GM12878 (cell line): ENCODE results near the gene DOC2B. TPM values are rescaled to one million over a fixed set of nuclear protein-coding genes. Genes with fewer than 3 reads are reported as not detected.

Source experiments
- ATAC-seq: fragments of 200-7000 bp; cut with Tn5 transposase; 3 replicates; pipeline ENCODE4 v1.9.1; 2020; ENCODE audit warnings: mild to moderate bottlenecking, moderate library complexity
- BruUV-seq: library from RNA; stranded (reverse); fragments of 400-500 nt; replicated peaks from 2 replicates; lab custom pipeline; 2021; lab: Mats Ljungman, UMichigan
- CTCF ChIA-PET: fragments of 300-600 bp; sonication (Branson Sonifier 250); formaldehyde crosslinking; extraction: SDS; loops from one replicate; lab custom pipeline; 2021; ENCODE audit warnings: inconsistent platforms; lab: Yijun Ruan, JAX
- POLR2A ChIA-PET: fragments of 350-600 bp; formaldehyde crosslinking; extraction: SDS; loops from one replicate; lab custom pipeline; 2021; ENCODE audit warnings: inconsistent platforms; lab: Charles Lee
- RAD21 ChIA-PET: fragments of 300-600 bp; sonication (Branson Sonifier 250); formaldehyde crosslinking; loops from one replicate; lab custom pipeline; 2023; ENCODE audit warnings: antibody characterized with exemption; ENCODE audit not compliant: unreplicated experiment; lab: Charles Lee
- SMC1A ChIA-PET: fragments of 300-600 bp; sonication (Branson Sonifier 250); formaldehyde crosslinking; loops from one replicate; lab custom pipeline; 2023; ENCODE audit not compliant: unreplicated experiment, uncharacterized antibody; lab: Charles Lee
- DNase-seq: peaks from one replicate; pipeline ENCODE4 v3.0.0-alpha.2; 2011; ENCODE audit warnings: low read depth, low spot score
- FAIRE-seq: peaks from 3 replicates; lab custom pipeline; 2011; peaks lifted over from hg19 to GRCh38; lab: Jason Lieb, UNC
- H2AFZ ChIP-seq: 2 replicates; pipeline ENCODE4 v1.6.0; 2011; ENCODE audit warnings: low read depth, low read length, control low read depth; ENCODE audit not compliant: control insufficient read depth
- H3K27ac ChIP-seq: 2 replicates; pipeline ENCODE4 v1.5.1; 2011; ENCODE audit warnings: control low read depth; ENCODE audit not compliant: control insufficient read depth, insufficient read depth
- H3K27me3 ChIP-seq, 2 experiments: replicated peaks in 1 of 2; 2 replicates each; pipeline versions ENCODE4 v1.6.0 to v1.6.1; 2011; ENCODE audit warnings: low read length in 1 of 2; ENCODE audit not compliant: control insufficient read depth in 2 of 2, insufficient read depth in 2 of 2
- H3K36me3 ChIP-seq, 2 experiments: 2 replicates each; pipeline ENCODE4 v1.5.1; 2011; ENCODE audit warnings: low read length in 1 of 2; ENCODE audit not compliant: control insufficient read depth in 2 of 2, insufficient read depth in 2 of 2
- H3K4me1 ChIP-seq: 2 replicates; pipeline ENCODE4 v1.6.1; 2011; ENCODE audit warnings: mild to moderate bottlenecking, low read length, moderate library complexity, mixed read lengths; ENCODE audit not compliant: control insufficient read depth, insufficient read depth
- H3K4me2 ChIP-seq: 2 replicates; pipeline ENCODE4 v1.6.0; 2011; ENCODE audit warnings: control low read depth; ENCODE audit not compliant: control insufficient read depth, insufficient read depth
- H3K4me3 ChIP-seq: fragments of 200-600 bp; sonication (generic); 2 replicates; pipeline ENCODE4 v1.5.1; 2016
- H3K79me2 ChIP-seq: 2 replicates; pipeline ENCODE4 v1.6.0; 2011; ENCODE audit warnings: low read length; ENCODE audit not compliant: control insufficient read depth, insufficient read depth
- H3K9ac ChIP-seq: 2 replicates; pipeline ENCODE4 v1.8.0; 2011; ENCODE audit warnings: low read length, control low read depth, mixed read lengths; ENCODE audit not compliant: control insufficient read depth, insufficient read depth
- H3K9me3 ChIP-seq: replicated peaks from 3 replicates; pipeline ENCODE4 v1.5.1; 2011; ENCODE audit warnings: mild to moderate bottlenecking, low read length; ENCODE audit not compliant: control insufficient read depth, insufficient read depth
- H4K20me1 ChIP-seq: 2 replicates; pipeline ENCODE4 v1.6.0; 2011; ENCODE audit not compliant: control insufficient read depth, insufficient read depth
- BACH1 ChIP-seq: fragments of 450-650 bp; IDR thresholded peaks from 2 replicates; pipeline ENCODE4 v1.6.1; 2017; ENCODE audit warnings: mild to moderate bottlenecking, borderline replicate concordance
- BRCA1 ChIP-seq: IDR thresholded peaks from 2 replicates; pipeline ENCODE4 v1.6.1; 2011; ENCODE audit warnings: low read depth, low read length, improper control_type of control experiment
- CREM ChIP-seq: IDR thresholded peaks from 2 replicates; pipeline ENCODE4 v1.6.1; 2014; ENCODE audit warnings: antibody characterized with exemption, low read depth
- E2F4 ChIP-seq: IDR thresholded peaks from 2 replicates; pipeline ENCODE4 v1.6.1; 2012; ENCODE audit warnings: low read depth, low read length, improper control_type of control experiment
- HSF1 ChIP-seq: fragments of 150-350 bp; IDR thresholded peaks from 2 replicates; pipeline ENCODE4 v1.6.1; 2014; ENCODE audit warnings: mild to moderate bottlenecking, low read depth, low read length
- JUNB ChIP-seq: IDR thresholded peaks from 2 replicates; pipeline ENCODE4 v1.6.1; 2016; ENCODE audit warnings: antibody characterized with exemption, mild to moderate bottlenecking
- POLR2AphosphoS5 ChIP-seq: IDR thresholded peaks from 2 replicates; pipeline ENCODE4 v1.6.1; 2011; ENCODE audit warnings: mild to moderate bottlenecking, low read length, inconsistent platforms
- RB1 ChIP-seq: fragments of 450-650 bp; formaldehyde crosslinking; IDR thresholded peaks from 2 replicates; pipeline ENCODE4 v1.6.1; 2017; ENCODE audit warnings: mild to moderate bottlenecking, borderline replicate concordance
- SIN3A ChIP-seq: IDR thresholded peaks from 2 replicates; pipeline ENCODE4 v1.6.1; 2012; ENCODE audit warnings: low read depth, low read length, improper control_type of control experiment
- SMAD1 ChIP-seq: fragments of 450-650 bp; IDR thresholded peaks from 2 replicates; pipeline ENCODE4 v1.6.1; 2018; ENCODE audit warnings: mild to moderate bottlenecking, low read depth; ENCODE audit not compliant: partially characterized antibody
- TBL1XR1 ChIP-seq: IDR thresholded peaks from 2 replicates; pipeline ENCODE4 v1.6.1; 2012; ENCODE audit warnings: low read depth, low read length, improper control_type of control experiment
- ZNF274 ChIP-seq: IDR thresholded peaks from one replicate; pipeline ENCODE4 v1.8.0; 2011; ENCODE audit not compliant: insufficient read length, insufficient read depth
- ZNF622 ChIP-seq: fragments of 450-650 bp; IDR thresholded peaks from 2 replicates; pipeline ENCODE4 v1.6.1; 2017; ENCODE audit warnings: mild to moderate bottlenecking, inconsistent platforms
- WGBS: methylation state at CpG from one replicate; pipeline ENCODE4 v1.1.6; 2016; ENCODE audit warnings: low lambda C conversion rate; ENCODE audit not compliant: insufficient replicate concordance, insufficient coverage; ENCODE audit errors: missing lambda C conversion rate; 5-methylcytosine and 5-hydroxymethylcytosine counted together
- in situ Hi-C: fragments of 300-500 bp; cut with MboI; formaldehyde crosslinking; loops from 9 replicates; pipeline ENCODE4 v1.14.3; 2018; ENCODE audit warnings: mixed read lengths
- intact Hi-C: fragments of 100-400 bp; cut with micrococcal nuclease; formaldehyde crosslinking; loops from one replicate; pipeline ENCODE4 v1.14.2; 2022; ENCODE audit not compliant: unreplicated experiment
- polyA plus RNA-seq, 11 experiments: library from polyadenylated mRNA; depleted of rRNA in 4 of 11; unstranded in 6 of 11; stranded (reverse) in 5 of 11; fragments of >200 nt; fragmentation: Nextera tagmentation in 4 of 11; fragmentation: Illumina TruSeq in 1 of 11; extraction: Ambion mirVana in 4 of 11; extraction: Trizol in 1 of 11; gene quantifications; 1 replicate in 1 of 11; 2 replicates in 10 of 11; pipeline versions ENCODE4 v1.2.1 to v1.2.3, GENCODE V29; 2011 to 2016; ENCODE audit warnings: inconsistent platforms in 2 of 11, missing spikeins in 2 of 11, low read depth in 1 of 11
- total RNA-seq, 4 experiments: library from RNA; depleted of rRNA in 3 of 4; stranded (reverse); fragments of >200 nt in 3 of 4; fragmentation: Illumina TruSeq in 1 of 4; extraction: Trizol in 1 of 4; gene quantifications; 2 replicates each; pipeline versions ENCODE4 v1.2.1 to v1.2.3, GENCODE V29; 2013 to 2021
- TF ChIP-seq, protein P1 (sequence below): fragments of 450-650 bp; IDR thresholded peaks from 2 replicates; pipeline ENCODE4 v1.6.1; 2017; ENCODE audit warnings: mild to moderate bottlenecking, moderate library complexity
- TF ChIP-seq, protein P2 (sequence below): fragments of 450-650 bp; IDR thresholded peaks from 2 replicates; pipeline ENCODE4 v1.6.1; 2017; ENCODE audit warnings: low read depth, mild to moderate bottlenecking, moderate library complexity
- TF ChIP-seq, protein P3 (sequence below): IDR thresholded peaks from 2 replicates; pipeline ENCODE4 v1.6.1; 2011; ENCODE audit warnings: low read depth, mild to moderate bottlenecking, low read length, moderate library complexity, borderline replicate concordance; ENCODE audit errors: extremely low read depth

Gene DOC2B
- total and polyA plus RNA-seq, 10 of the 15 experiments (the other 5 are each of a cell fraction or from before 2014, with no cell fraction given), result not detected

DNA sequence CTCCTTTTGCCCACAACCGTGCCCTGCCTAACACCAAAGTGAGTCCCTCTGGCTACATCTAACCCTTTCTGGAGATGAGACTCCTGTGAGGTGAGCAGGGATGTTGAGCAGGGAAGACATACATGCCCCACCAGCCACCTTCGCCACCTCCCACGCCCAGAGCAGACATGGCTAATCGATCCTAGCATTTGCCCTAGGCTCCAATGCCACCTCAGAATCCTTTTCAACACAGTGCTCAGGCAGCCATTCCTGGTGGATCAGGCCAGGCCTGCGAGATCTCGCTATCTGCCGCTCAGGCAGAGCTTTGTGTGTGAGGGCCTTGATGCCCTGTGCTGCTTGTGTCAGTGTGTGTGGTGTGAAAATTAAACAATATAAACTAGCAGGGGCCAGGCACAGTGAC, 23.1 kb downstream of the DOC2B start (continued):
- no peak for TF ChIP-seq SIN3A
- TF ChIP-seq, protein P1, sequence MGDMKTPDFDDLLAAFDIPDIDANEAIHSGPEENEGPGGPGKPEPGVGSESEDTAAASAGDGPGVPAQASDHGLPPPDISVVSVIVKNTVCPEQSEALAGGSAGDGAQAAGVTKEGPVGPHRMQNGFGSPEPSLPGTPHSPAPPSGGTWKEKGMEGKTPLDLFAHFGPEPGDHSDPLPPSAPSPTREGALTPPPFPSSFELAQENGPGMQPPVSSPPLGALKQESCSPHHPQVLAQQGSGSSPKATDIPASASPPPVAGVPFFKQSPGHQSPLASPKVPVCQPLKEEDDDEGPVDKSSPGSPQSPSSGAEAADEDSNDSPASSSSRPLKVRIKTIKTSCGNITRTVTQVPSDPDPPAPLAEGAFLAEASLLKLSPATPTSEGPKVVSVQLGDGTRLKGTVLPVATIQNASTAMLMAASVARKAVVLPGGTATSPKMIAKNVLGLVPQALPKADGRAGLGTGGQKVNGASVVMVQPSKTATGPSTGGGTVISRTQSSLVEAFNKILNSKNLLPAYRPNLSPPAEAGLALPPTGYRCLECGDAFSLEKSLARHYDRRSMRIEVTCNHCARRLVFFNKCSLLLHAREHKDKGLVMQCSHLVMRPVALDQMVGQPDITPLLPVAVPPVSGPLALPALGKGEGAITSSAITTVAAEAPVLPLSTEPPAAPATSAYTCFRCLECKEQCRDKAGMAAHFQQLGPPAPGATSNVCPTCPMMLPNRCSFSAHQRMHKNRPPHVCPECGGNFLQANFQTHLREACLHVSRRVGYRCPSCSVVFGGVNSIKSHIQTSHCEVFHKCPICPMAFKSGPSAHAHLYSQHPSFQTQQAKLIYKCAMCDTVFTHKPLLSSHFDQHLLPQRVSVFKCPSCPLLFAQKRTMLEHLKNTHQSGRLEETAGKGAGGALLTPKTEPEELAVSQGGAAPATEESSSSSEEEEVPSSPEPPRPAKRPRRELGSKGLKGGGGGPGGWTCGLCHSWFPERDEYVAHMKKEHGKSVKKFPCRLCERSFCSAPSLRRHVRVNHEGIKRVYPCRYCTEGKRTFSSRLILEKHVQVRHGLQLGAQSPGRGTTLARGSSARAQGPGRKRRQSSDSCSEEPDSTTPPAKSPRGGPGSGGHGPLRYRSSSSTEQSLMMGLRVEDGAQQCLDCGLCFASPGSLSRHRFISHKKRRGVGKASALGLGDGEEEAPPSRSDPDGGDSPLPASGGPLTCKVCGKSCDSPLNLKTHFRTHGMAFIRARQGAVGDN, result no peak

DNA sequence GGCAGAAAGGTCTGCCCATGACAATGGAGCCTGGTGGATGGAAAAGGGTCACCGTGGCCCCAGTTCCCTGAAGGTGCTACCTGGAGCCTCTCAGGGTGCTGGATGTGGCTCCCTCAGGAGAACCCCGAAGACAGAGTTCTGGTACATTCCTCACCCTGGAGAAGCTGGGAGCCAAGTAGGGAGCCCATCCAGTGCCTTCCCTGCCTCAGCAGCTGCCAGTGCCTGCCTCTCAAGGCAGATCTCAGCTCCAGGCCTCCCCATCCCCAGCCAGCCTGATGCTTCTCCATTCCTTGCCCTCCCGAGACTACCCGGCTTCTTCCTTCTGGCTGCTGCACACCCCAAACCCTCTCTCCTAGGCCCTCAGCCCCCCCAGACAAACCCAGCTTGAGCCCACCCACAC, 23.5 kb downstream of the DOC2B start:
- Histone ChIP-seq H3K9me3 (no peaks in the 10 kb centered on the region), H3K9ac (no peak overlapping the region), H3K36me3 (no peaks in the 10 kb centered on the region), H3K27ac (no peak overlapping the region), H3K4me3 (no peak overlapping the region), H3K4me2 (no peak overlapping the region), H2AFZ (no peak overlapping the region), H4K20me1 (no peaks in the 10 kb centered on the region), H3K27me3 (no peaks in the 10 kb centered on the region), H3K4me1 (no peaks in the 10 kb centered on the region), H3K79me2 (no peaks in the 10 kb centered on the region)
- no peak for DNase-seq
- no peak for FAIRE-seq
- no TSS peak for BruUV-seq
- in situ Hi-C loops, result no loop called here
- ChIA-PET POLR2A (no interaction called here), SMC1A (no interaction called here), RAD21 (no interaction called here), CTCF (no interaction called here)
- ATAC-seq, result no peak
- no peak for TF ChIP-seq BRCA1
- no peak for TF ChIP-seq E2F4
- no peak for TF ChIP-seq HSF1
- no peak for TF ChIP-seq CREM
- TF ChIP-seq, protein P2, sequence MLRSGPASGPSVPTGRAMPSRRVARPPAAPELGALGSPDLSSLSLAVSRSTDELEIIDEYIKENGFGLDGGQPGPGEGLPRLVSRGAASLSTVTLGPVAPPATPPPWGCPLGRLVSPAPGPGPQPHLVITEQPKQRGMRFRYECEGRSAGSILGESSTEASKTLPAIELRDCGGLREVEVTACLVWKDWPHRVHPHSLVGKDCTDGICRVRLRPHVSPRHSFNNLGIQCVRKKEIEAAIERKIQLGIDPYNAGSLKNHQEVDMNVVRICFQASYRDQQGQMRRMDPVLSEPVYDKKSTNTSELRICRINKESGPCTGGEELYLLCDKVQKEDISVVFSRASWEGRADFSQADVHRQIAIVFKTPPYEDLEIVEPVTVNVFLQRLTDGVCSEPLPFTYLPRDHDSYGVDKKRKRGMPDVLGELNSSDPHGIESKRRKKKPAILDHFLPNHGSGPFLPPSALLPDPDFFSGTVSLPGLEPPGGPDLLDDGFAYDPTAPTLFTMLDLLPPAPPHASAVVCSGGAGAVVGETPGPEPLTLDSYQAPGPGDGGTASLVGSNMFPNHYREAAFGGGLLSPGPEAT, result no peak
- no peak for TF ChIP-seq BACH1
- TF ChIP-seq JUNB, result no peak
- TF ChIP-seq RB1, result no peak
- TF ChIP-seq POLR2AphosphoS5, result no peak
- no peak for TF ChIP-seq ZNF622
- TF ChIP-seq TBL1XR1, result no peak
- TF ChIP-seq, protein P3, sequence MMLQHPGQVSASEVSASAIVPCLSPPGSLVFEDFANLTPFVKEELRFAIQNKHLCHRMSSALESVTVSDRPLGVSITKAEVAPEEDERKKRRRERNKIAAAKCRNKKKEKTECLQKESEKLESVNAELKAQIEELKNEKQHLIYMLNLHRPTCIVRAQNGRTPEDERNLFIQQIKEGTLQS, result no peak
- no peak for TF ChIP-seq ZNF274
- TF ChIP-seq SMAD1, result no peak
- WGBS, result 5% methylated on average over 4 of the region's 4 CpGs
- intact Hi-C loops, result no loop called here
